Measurements from ENCODE around the gene MYO1C. TPM values are rescaled to one million over a fixed set of nuclear protein-coding genes. Genes with fewer than 3 reads are reported as not detected.
A peak's percentile ranks its signal among the peaks of the same experiment; 100 is the strongest.
"Not testable (repeated sequence)": the region's sequence is repeated elsewhere in the genome, so short reads cannot be mapped to it uniquely, and the experiment has no call there.

The MYO1C gene
- total RNA-seq, 1 donor from 2014 or later, result 54.3 TPM

DNA sequence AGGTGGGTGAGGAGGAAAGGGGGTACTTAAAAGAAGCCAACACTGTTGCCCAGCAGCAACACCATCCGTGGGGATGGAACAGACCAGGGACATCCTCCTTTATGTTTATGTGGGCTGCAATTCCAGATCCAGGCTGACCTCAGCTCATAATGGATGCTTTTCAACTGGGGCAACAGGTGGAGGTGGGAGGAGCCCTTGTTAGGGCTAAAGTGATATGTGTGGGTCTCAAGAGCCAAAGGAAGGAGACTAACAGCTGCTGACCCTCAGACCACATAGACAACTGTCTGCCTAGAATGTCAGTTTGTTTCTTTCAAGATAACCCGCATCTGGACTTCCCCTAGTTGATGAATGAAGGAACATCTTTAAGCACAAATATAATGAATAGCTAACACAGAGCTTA, 25.9 kb upstream of the MYO1C start:
- no peak overlapping the region for H3K27ac Mint-ChIP-seq
- no peaks in the 10 kb centered on the region for H3K27me3 Mint-ChIP-seq (ENCODE audit: low read depth)
- intact Hi-C loops (cut with micrococcal nuclease), result loop anchor here (10.0 kb wide), 1 partner anchor 244 kb away; the partner anchor contains the start of genes BHLHA9 and TRARG1
- H3K4me1 Mint-ChIP-seq (ENCODE audit: low read depth), result peaks cover 15% of the 10 kb centered on the region
- no peak for DNase-seq (ENCODE audit: low spot score)
- H3K36me3 Mint-ChIP-seq (ENCODE audit: low read depth), result peaks cover 26% of the 10 kb centered on the region
- peak overlapping the region; percentile 84 for H3K4me3 Mint-ChIP-seq (ENCODE audit: low read depth)
- no peaks in the 10 kb centered on the region for H3K9me3 Mint-ChIP-seq

DNA sequence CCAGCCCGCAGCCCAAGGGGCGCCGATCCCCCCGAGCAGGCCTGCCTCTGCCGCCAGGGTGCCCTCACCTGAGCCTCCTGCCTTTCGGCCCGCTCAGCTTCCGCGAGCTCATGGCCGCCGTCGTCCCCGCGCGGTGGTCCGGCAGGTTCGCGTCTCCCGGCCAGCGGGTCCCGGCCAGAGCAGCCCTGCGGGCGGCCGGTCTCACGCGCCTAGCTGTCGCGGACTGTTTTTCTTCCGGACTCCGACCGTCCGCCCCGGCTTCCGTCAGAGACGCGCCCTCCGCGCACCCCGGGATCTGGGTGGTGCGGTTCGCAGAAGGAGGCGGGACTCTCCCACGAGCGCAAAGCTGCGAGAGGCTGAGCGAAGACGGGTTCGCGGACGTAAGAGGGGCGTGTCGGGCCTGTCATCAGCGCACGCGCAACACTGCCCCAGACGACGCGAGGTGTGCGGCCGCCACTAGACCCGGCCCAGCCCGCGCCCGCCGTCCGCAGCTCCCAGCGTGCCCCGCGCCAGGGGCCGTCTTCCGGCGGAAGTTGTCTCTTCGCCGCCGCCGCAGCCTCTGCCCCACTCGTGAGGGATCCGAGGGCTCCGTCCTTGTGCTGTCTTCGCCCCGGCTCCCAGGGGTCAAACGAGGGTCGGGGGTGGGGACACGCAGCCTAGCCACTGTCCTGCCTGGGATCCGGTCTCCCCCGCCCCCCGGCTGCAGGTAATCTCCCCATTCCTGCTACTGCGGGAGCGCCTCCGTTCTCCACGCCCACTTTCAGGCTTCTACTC, 24.1 kb upstream of the MYO1C start, which contains the start of gene INPP5K:
INPP5K (minus strand) TSS at position 225 of the 774 bp plus-strand sequence; CDS start at position 112, 113 bp downstream.
- no peaks in the 10 kb centered on the region for H3K27me3 Mint-ChIP-seq (ENCODE audit: low read depth)
- peak within 1 kb of the TSS; percentile 84 for H3K4me3 Mint-ChIP-seq (ENCODE audit: low read depth)

DNA sequence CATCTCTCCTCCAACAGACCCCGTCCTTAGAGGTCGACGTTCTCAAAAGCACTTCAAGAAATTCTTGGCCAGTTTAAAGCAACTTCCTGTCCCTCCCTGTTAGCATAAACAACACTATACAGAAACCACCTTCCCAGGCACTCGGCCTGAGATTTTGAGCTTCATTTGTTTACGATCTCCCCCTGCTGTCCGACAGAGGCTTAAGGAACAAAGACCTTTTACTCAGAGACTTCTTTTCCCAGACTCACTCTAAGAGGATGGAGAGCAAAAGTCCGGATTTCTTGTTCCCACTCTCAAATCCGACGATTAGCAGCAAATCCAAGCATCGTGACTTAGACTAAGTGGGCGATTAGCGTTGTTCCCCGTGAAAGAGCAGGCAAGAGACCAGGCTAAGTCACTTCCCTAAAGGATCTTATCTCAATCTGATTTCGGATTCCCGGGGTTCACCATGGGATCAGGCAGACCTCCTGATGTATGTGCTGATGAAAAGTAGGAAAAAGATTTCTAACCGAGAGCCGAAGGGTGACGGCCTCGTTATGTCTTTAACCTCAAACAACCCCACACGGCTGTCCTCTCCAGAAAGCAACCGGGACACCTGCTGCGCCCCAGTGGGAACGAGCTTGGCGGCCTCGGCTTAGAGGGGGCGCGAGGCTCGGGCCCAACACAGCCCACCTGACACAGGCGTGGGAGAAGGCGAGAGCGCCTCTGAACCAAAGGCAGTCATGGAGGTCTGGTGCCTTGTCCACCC, 23.3 kb upstream of the MYO1C start:
- Mint-ChIP-seq H3K27me3 (ENCODE audit: low read depth) (no peaks in the 10 kb centered on the region), H3K4me1 (ENCODE audit: low read depth) (peaks cover 15% of the 10 kb centered on the region), H3K4me3 (ENCODE audit: low read depth) (peak overlapping the region; percentile 84), H3K9me3 (no peaks in the 10 kb centered on the region), H3K27ac (peak overlapping the region; percentile 82), H3K36me3 (ENCODE audit: low read depth) (peaks cover 28% of the 10 kb centered on the region)
- intact Hi-C loops (cut with micrococcal nuclease), result loop anchor here (1.0 to 10.0 kb wide), 6 partner anchors 28 to 241 kb away; partner anchors contain the start of genes BHLHA9, CRK, PITPNA and TRARG1
- DNase-seq (ENCODE audit: low spot score), result peak; percentile 53

More for the DNA sequence above, 24.1 kb upstream of the MYO1C start, which contains the start of gene INPP5K:
- peaks cover 30% of the 10 kb centered on the region for H3K36me3 Mint-ChIP-seq (ENCODE audit: low read depth)
- H3K9me3 Mint-ChIP-seq, result no peaks in the 10 kb centered on the region
- H3K27ac Mint-ChIP-seq, result peak within 1 kb of the TSS; percentile 82
- peak; percentile 99 for DNase-seq (ENCODE audit: low spot score)
- intact Hi-C loops (cut with micrococcal nuclease), result loop anchor here (1.0 to 10.0 kb wide), 6 partner anchors 28 to 242 kb away; partner anchors contain the start of genes BHLHA9, CRK, PITPNA and TRARG1
- H3K4me1 Mint-ChIP-seq (ENCODE audit: low read depth), result peaks cover 15% of the 10 kb centered on the region

DNA sequence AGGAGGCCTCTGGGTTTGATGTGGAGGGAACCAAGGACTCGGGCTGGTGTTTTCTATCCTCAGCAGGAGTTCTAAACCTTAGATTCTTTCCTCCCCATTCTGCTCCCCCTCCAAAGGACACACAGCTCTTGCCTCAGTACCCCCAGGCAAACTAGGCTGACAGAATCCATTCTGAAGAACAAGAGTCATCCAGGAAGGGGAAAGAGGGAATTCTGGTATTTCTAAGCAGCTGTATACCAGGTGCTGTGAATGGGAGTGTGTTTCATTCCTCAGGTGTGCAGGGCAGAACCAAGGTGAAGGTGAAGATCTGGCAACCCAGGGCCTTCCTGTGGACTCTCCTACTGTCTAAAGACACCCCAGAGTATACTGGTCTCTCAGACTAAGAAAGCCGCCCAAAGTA, 19.9 kb upstream of the MYO1C start:
- no peak for DNase-seq (ENCODE audit: low spot score)
- H3K4me1 Mint-ChIP-seq (ENCODE audit: low read depth), result peaks cover 20% of the 10 kb centered on the region
- H3K4me3 Mint-ChIP-seq (ENCODE audit: low read depth), result no peak overlapping the region
- peaks cover 21% of the 10 kb centered on the region for H3K36me3 Mint-ChIP-seq (ENCODE audit: low read depth)
- intact Hi-C loops (cut with micrococcal nuclease), result loop anchor here (10.0 kb wide), 1 partner anchor 238 kb away; the partner anchor contains the start of genes BHLHA9 and TRARG1
- H3K27me3 Mint-ChIP-seq (ENCODE audit: low read depth), result no peaks in the 10 kb centered on the region
- H3K27ac Mint-ChIP-seq, result no peak overlapping the region
- H3K9me3 Mint-ChIP-seq, result no peaks in the 10 kb centered on the region

DNA sequence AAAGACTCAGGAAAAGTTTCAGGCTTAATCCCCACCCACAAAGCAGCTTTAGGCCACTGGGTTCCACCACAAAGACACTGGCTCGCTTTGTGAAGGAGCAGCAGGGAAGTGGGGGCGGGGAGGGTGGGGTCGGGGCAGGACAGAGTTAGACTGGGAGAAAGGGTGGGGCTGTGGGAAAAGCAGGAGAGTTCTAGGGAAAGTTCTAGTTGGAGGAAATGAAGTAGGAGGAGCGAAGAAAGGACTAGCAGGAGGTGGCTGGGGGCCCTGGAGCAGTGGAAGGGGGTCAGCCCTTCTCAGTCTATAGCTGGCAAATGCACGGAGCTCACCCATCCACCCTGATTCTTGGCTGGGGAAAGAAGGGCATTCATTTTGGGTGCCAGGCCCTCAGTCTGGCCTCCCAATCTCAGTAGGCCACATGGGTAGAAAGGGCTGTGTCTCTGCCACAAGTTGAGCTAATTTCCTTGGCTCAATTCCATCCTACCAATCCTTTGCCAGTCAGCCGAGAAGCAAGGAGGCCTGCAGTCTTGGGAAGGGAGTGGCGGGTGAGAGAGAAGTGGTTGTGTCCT, 19.4 kb upstream of the MYO1C start:
- peaks cover 20% of the 10 kb centered on the region for H3K4me1 Mint-ChIP-seq (ENCODE audit: low read depth)
- peaks cover 25% of the 10 kb centered on the region for H3K36me3 Mint-ChIP-seq (ENCODE audit: low read depth)
- H3K9me3 Mint-ChIP-seq, result no peaks in the 10 kb centered on the region
- DNase-seq (ENCODE audit: low spot score), result no peak
- intact Hi-C loops (cut with micrococcal nuclease), result loop anchor here (10.0 kb wide), 1 partner anchor 237 kb away; the partner anchor contains the start of genes BHLHA9 and TRARG1
- H3K4me3 Mint-ChIP-seq (ENCODE audit: low read depth), result no peak overlapping the region
- H3K27me3 Mint-ChIP-seq (ENCODE audit: low read depth), result no peaks in the 10 kb centered on the region
- no peak overlapping the region for H3K27ac Mint-ChIP-seq

DNA sequence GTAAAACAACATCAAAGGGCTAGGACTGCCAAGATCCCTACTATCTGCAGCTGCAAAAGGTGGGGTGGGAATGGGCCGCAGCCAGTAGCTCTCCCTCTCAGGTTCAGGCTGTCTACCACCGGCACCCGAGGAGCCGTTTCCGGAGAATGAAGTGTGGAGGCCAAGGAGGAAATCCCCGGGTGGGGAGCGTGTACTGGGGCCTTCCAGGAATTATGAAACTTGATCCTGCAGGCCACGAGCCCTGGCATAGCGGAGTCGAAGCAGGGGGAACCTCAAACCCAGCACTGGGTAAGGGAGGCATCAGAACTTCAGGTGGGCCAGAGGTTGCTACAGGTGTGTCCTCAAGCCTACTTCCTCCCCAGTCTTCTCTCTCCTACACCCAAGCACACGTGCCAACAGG, 18.8 kb upstream of the MYO1C start:
- Mint-ChIP-seq H3K9me3 (no peaks in the 10 kb centered on the region), H3K27ac (no peak overlapping the region), H3K27me3 (ENCODE audit: low read depth) (no peaks in the 10 kb centered on the region), H3K36me3 (ENCODE audit: low read depth) (peaks cover 29% of the 10 kb centered on the region), H3K4me3 (ENCODE audit: low read depth) (no peak overlapping the region), H3K4me1 (ENCODE audit: low read depth) (peaks cover 20% of the 10 kb centered on the region)
- no peak for DNase-seq (ENCODE audit: low spot score)
- intact Hi-C loops (cut with micrococcal nuclease), result loop anchor here (10.0 kb wide), 1 partner anchor 236 kb away; the partner anchor contains the start of genes BHLHA9 and TRARG1

DNA sequence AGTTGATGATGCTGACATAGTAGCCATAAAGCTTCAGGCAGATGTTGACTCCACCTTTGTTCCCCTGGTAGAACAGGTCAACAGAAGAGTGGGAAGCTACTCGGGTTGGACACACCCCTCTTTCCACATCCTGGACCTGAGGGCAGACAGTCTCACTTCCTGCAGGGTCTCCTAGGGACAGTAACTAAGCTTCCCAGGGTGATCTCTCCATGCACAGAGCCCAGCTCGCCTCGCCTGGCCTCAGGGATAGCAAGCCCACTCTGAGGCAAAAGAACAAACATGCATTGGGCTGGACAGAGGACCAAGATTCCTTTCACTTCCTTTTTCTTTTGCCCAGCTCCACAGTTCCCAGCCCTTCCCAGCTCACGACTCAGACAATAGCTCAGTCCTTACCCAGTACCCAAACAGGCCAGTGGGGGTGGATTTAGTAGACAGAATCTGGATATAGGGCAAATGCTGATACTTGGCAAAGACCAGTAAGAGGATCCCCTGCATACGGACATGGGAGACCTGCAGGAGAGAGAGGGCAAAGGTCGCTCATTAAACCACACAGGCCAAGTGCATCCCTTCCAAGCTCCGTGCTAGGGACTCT, 16.9 kb upstream of the MYO1C start:
- intact Hi-C loops (cut with micrococcal nuclease), result no loop called here
- no peaks in the 10 kb centered on the region for H3K27me3 Mint-ChIP-seq (ENCODE audit: low read depth)
- peaks cover 34% of the 10 kb centered on the region for H3K36me3 Mint-ChIP-seq (ENCODE audit: low read depth)
- no peak overlapping the region for H3K4me3 Mint-ChIP-seq (ENCODE audit: low read depth)
- no peak for DNase-seq (ENCODE audit: low spot score)
- H3K9me3 Mint-ChIP-seq, result no peaks in the 10 kb centered on the region
- H3K27ac Mint-ChIP-seq, result no peak overlapping the region
- peaks cover 11% of the 10 kb centered on the region for H3K4me1 Mint-ChIP-seq (ENCODE audit: low read depth)

DNA sequence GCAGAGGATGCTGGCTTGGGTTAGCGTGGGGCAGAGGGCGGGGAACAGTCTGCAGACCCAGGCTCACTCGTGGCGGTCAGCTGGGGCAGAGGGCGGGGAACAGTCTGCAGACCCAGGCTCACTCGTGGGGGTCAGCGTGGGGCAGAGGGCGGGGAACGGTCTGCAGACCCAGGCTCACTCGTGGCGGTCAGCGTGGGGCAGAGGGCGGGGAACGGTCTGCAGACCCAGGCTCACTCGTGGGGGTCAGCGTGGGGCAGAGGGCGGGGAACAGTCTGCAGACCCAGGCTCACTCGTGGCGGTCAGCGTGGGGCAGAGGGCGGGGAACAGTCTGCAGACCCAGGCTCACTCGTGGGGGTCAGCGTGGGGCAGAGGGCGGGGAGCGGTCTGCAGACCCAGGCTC, 16.2 kb upstream of the MYO1C start:
- peaks cover 32% of the 10 kb centered on the region for H3K36me3 Mint-ChIP-seq (ENCODE audit: low read depth)
- H3K4me3 Mint-ChIP-seq (ENCODE audit: low read depth); intact Hi-C loops (cut with micrococcal nuclease); H3K9me3 Mint-ChIP-seq; H3K27ac Mint-ChIP-seq; DNase-seq (ENCODE audit: low spot score); H3K4me1 Mint-ChIP-seq (ENCODE audit: low read depth); H3K27me3 Mint-ChIP-seq (ENCODE audit: low read depth): not testable (repeated sequence)

DNA sequence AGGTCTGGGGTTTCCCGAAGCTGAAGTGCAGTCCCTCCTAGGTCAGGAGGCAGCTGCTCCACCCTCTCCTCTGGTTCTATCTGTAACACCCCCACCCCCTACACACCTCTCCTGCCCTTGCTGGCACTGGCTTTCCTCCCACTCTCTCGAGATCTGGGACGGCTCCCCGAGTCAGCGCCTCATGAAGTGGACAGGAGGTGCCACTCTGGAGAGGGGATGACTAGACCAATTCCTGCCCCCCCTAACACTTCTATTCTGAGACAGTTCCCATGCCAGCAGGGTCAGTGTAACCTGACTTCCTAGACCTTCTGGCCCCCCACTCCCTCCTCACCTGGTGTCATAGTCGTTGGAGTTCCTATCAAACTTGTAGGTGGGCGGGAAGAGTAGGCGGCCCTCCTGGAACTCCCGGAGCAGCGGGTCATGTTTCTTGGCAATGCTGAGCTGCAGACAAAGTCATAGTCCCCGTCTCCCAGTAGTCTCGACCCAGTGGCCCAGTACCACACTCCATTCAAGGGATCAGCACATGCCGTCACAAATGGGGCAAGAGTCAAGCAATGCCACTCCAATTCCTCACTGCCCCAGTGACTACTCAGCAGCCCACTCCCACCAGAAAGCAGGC, 14.3 kb upstream of the MYO1C start:
- Mint-ChIP-seq H3K4me3 (ENCODE audit: low read depth) (no peak overlapping the region), H3K4me1 (ENCODE audit: low read depth) (peaks cover 9% of the 10 kb centered on the region), H3K9me3 (no peaks in the 10 kb centered on the region), H3K36me3 (ENCODE audit: low read depth) (peaks cover 25% of the 10 kb centered on the region), H3K27me3 (ENCODE audit: low read depth) (no peaks in the 10 kb centered on the region), H3K27ac (no peak overlapping the region)
- DNase-seq (ENCODE audit: low spot score), result no peak
- intact Hi-C loops (cut with micrococcal nuclease), result no loop called here

DNA sequence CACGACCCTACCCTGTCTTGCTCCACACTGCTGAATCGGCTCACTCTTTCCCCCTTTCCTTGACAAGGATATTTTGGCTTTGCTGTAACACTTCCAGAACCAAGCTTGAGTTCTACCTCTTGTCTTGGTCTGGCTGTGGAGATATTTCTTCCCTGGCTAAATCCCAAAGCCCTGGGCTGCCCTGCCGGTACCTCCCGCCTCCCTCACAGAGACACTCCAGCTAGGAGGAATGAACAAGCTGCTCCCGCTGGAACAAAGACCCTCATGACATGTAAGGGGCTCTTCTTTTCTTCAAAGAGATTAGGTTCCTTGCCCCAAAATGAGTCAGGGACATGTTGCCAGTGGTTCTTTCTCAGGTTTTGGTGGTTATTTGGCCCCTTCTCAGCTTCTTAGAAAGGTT, 13.1 kb upstream of the MYO1C start:
- Mint-ChIP-seq H3K27ac (no peak overlapping the region), H3K9me3 (no peaks in the 10 kb centered on the region)

DNA sequence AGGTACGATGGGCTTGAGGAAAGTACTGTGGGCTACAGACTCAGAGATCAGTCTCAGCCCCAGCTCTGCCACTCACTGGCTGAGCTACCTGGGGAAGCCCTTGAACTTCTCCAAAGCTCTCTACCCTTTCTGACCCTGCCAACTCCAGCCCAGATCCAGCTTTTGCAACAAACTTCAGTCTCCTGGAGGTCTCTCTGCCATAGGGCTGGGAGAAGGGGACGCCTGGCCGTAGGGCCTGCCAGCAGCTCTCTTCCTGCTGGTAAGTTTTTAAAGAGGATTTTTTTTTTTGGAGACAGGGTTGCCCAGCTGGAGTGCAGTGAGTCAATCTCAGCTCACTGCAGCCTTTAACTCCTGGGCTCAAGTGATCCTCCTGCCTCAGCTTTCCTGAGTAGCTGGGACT, 12.4 kb upstream of the MYO1C start:
- no peak for DNase-seq (ENCODE audit: low spot score)
- Mint-ChIP-seq H3K27me3 (ENCODE audit: low read depth) (no peaks in the 10 kb centered on the region), H3K36me3 (ENCODE audit: low read depth) (peaks cover 25% of the 10 kb centered on the region), H3K27ac (no peak overlapping the region), H3K4me1 (ENCODE audit: low read depth) (peaks cover 8% of the 10 kb centered on the region), H3K9me3 (no peaks in the 10 kb centered on the region), H3K4me3 (ENCODE audit: low read depth) (no peak overlapping the region)
- intact Hi-C loops (cut with micrococcal nuclease), result no loop called here

More for the DNA sequence above, 13.1 kb upstream of the MYO1C start:
- Mint-ChIP-seq H3K4me3 (ENCODE audit: low read depth) (no peak overlapping the region), H3K36me3 (ENCODE audit: low read depth) (peaks cover 25% of the 10 kb centered on the region), H3K4me1 (ENCODE audit: low read depth) (peaks cover 9% of the 10 kb centered on the region), H3K27me3 (ENCODE audit: low read depth) (no peaks in the 10 kb centered on the region)
- DNase-seq (ENCODE audit: low spot score), result no peak
- intact Hi-C loops (cut with micrococcal nuclease), result no loop called here

DNA sequence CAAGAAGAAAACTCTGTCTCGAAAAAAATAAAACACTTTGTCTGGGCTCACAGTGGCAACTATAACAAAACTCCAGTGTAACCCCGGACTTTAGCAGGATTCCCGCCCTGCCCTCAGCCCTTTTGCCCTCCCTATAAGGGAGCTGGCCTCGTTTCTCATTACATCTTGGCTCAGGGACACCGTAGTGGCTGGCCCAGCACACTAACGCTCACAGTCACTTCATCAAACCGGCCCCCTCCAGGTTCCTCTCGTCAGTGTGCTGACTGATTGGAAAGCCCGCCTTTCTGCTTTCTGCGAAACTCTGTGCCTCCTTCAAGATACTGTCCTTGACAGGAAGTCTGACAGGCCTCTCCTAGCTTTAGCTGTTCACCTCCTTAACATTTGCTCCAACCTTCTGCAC, 11.2 kb upstream of the MYO1C start:
- Mint-ChIP-seq H3K4me1 (ENCODE audit: low read depth) (no peaks in the 10 kb centered on the region), H3K4me3 (ENCODE audit: low read depth) (no peak overlapping the region), H3K27ac (no peak overlapping the region), H3K27me3 (ENCODE audit: low read depth) (no peaks in the 10 kb centered on the region), H3K36me3 (ENCODE audit: low read depth) (peaks cover 21% of the 10 kb centered on the region), H3K9me3 (no peaks in the 10 kb centered on the region)
- DNase-seq (ENCODE audit: low spot score), result no peak
- intact Hi-C loops (cut with micrococcal nuclease), result no loop called here
